Nucleus accumbens (tissue), 56 donors: ENCODE data around the gene LRP1-AS.

Experiments used
- DNase-seq, 56 donors: peaks; one replicate each; lab custom pipeline; 2025; lab: John Stamatoyannopoulos, UW

The LRP1-AS gene

GRCh38 chr12:57145460-57146059 is 1.9 kb downstream of the LRP1-AS start:
- peak in 35 of 56 donors; percentile 17 to 72 (median 41) for DNase-seq

- no peak for DNase-seq
These were observed 4.0 kb downstream of the LRP1-AS start for GRCh38 chr12:57143454-57143853.

- peak in 34 of 56 donors; percentile 16 to 78 (median 44) for DNase-seq
These were observed 4.7 kb downstream of the LRP1-AS start for GRCh38 chr12:57142727-57143126.

GRCh38 chr12:57142121-57142520 is 5.3 kb downstream of the LRP1-AS start:
- DNase-seq, result no peak

GRCh38 chr12:57141249-57141648 is 6.2 kb downstream of the LRP1-AS start:
- no peak for DNase-seq

- no peak for DNase-seq
These were observed 7.4 kb downstream of the LRP1-AS start for GRCh38 chr12:57139796-57140649.

GRCh38 chr12:57138526-57139272 is 8.7 kb downstream of the LRP1-AS start:
- DNase-seq, result peak in 3 of 56 donors; percentile 21 to 34 (median 28)

GRCh38 chr12:57135527-57136326 is 11.7 kb downstream of the LRP1-AS start:
- peak in 52 of 56 donors; percentile 34 to 91 (median 76) for DNase-seq

- no peak for DNase-seq
These were observed 12.5 kb downstream of the LRP1-AS start for GRCh38 chr12:57134949-57135348.

- DNase-seq, result peak in 38 of 56 donors; percentile 15 to 72 (median 40)
These were observed 13.5 kb downstream of the LRP1-AS start for GRCh38 chr12:57133916-57134315.

GRCh38 chr12:57133013-57133569 is 14.3 kb downstream of the LRP1-AS start:
- DNase-seq, result no peak

GRCh38 chr12:57131896-57132744 is 15.3 kb downstream of the LRP1-AS start:
- no peak for DNase-seq

GRCh38 chr12:57130941-57131340 is 16.5 kb downstream of the LRP1-AS start:
- DNase-seq, result no peak

GRCh38 chr12:57129889-57130288 is 17.5 kb downstream of the LRP1-AS start:
- no peak for DNase-seq

- DNase-seq, result peak in 1 of 56 donors; percentile 38
These were observed 18.0 kb downstream of the LRP1-AS start for GRCh38 chr12:57129321-57129842.

GRCh38 chr12:57128519-57129247 is 18.7 kb downstream of the LRP1-AS start:
- DNase-seq, result peak in 7 of 56 donors; percentile 14 to 47 (median 24)

- peak in 53 of 56 donors; percentile 45 to 89 (median 79) for DNase-seq
These were observed 19.5 kb downstream of the LRP1-AS start, which contains the start of gene LRP1 for GRCh38 chr12:57127726-57128518. LRP1 (plus strand) TSS chr12:57128483; CDS start chr12:57128965, 482 bp downstream.
